NCI-H446 (cell line): Measurements from ENCODE around the gene SLC35A3.
"Not testable (repeated sequence)": the region's sequence is repeated elsewhere in the genome, so short reads cannot be mapped to it uniquely, and the experiment has no call there.

Experiments used
- DNase-seq, 2 experiments: peaks; one replicate each; lab custom pipeline; 2025; lab: John Stamatoyannopoulos, UW

The SLC35A3 gene

GRCh38 chr1:100035214-100035613 is 65.4 kb downstream of the SLC35A3 start:
- DNase-seq, result no peak

- DNase-seq, result peak; percentile 12 to 13
Measured at GRCh38 chr1:100036718-100037655, 67.2 kb downstream of the SLC35A3 start.

GRCh38 chr1:100037656-100037926 is 67.8 kb downstream of the SLC35A3 start:
- DNase-seq, result no peak

GRCh38 chr1:100037927-100038659 is 68.3 kb downstream of the SLC35A3 start:
- peak; percentile 77 to 91 for DNase-seq

GRCh38 chr1:100038660-100039287 is 69.0 kb downstream of the SLC35A3 start:
- peak; percentile 25 to 47 for DNase-seq

GRCh38 chr1:100039591-100039990 is 69.8 kb downstream of the SLC35A3 start:
- DNase-seq, result no peak

GRCh38 chr1:100045206-100045605 is 75.4 kb downstream of the SLC35A3 start:
- DNase-seq, result no peak

GRCh38 chr1:100047235-100047708 is 77.5 kb downstream of the SLC35A3 start:
- DNase-seq, result not testable (repeated sequence)

- DNase-seq, result no peak
Measured at GRCh38 chr1:100050139-100050538, 80.3 kb downstream of the SLC35A3 start.

GRCh38 chr1:100051401-100051800 is 81.6 kb downstream of the SLC35A3 start:
- no peak for DNase-seq

- DNase-seq, result no peak
Measured at GRCh38 chr1:100051893-100052292, 82.1 kb downstream of the SLC35A3 start.

GRCh38 chr1:100053119-100053518 is 83.3 kb downstream of the SLC35A3 start:
- DNase-seq, result no peak

- no peak for DNase-seq
Measured at GRCh38 chr1:100053727-100054126, 83.9 kb downstream of the SLC35A3 start.

- DNase-seq, result no peak
Measured at GRCh38 chr1:100061681-100062080, 91.9 kb downstream of the SLC35A3 start.

- no peak for DNase-seq
Measured at GRCh38 chr1:100065183-100065968, 95.6 kb downstream of the SLC35A3 start.

- DNase-seq, result no peak
Measured at GRCh38 chr1:100065969-100066227, 96.1 kb downstream of the SLC35A3 start.

- DNase-seq, result no peak
Measured at GRCh38 chr1:100070201-100070939, 100.6 kb downstream of the SLC35A3 start.

- no peak for DNase-seq
Measured at GRCh38 chr1:100073531-100073930, 103.7 kb downstream of the SLC35A3 start.

GRCh38 chr1:100074604-100075395 is 105.0 kb downstream of the SLC35A3 start:
- no peak for DNase-seq

GRCh38 chr1:100075773-100076172 is 106.0 kb downstream of the SLC35A3 start:
- no peak for DNase-seq

- DNase-seq, result no peak
Measured at GRCh38 chr1:100076319-100076718, 106.5 kb downstream of the SLC35A3 start.
